ENCODE data around the gene HSP90AA1.
A peak's percentile ranks its signal among the peaks of the same experiment; 100 is the strongest.

HSP90AA1 gene

GRCh38 chr14:102095871-102096568, 9.2 kb upstream of the HSP90AA1 start:
- no peak overlapping the region for H3K9ac ChIP-seq (ENCODE audit: low read length)

GRCh38 chr14:102095231-102095870, 8.5 kb upstream of the HSP90AA1 start:
- Histone ChIP-seq H3K79me2 (ENCODE audit: low read length) (no peaks in the 10 kb centered on the region), H3K36me3 (replicated peaks; ENCODE audit: low read depth, low read length) (no peaks in the 10 kb centered on the region), H3K4me3 (ENCODE audit: low read length) (no peak overlapping the region), H3K4me1 (ENCODE audit: low read length) (peaks cover 20% of the 10 kb centered on the region), H3K4me2 (ENCODE audit: low read length) (peak overlapping the region; percentile 58), H3K9me3 (ENCODE audit: insufficient read depth, low read length) (no peaks in the 10 kb centered on the region), H3K9ac (ENCODE audit: low read length) (no peak overlapping the region), H3K27me3 (ENCODE audit: low read depth, low read length) (no peaks in the 10 kb centered on the region), H3K27ac (ENCODE audit: low read length) (no peak overlapping the region), H2AFZ (ENCODE audit: low read depth, low read length) (no peak overlapping the region), H4K20me1 (ENCODE audit: insufficient read depth, low read length) (no peaks in the 10 kb centered on the region)
- TF ChIP-seq CTCF (IDR thresholded peaks at IDR 0.05; ENCODE audit: low read depth, low read length) = no peak
- no peak for TF ChIP-seq EZH2phosphoT487 (IDR thresholded peaks at IDR 0.05; ENCODE audit: low read depth)

More at GRCh38 chr14:102095871-102096568, 9.2 kb upstream of the HSP90AA1 start:
- no peaks in the 10 kb centered on the region for H3K27me3 ChIP-seq (ENCODE audit: low read depth, low read length)
- H3K36me3 ChIP-seq (replicated peaks; ENCODE audit: low read depth, low read length) = no peaks in the 10 kb centered on the region
- H3K4me3 ChIP-seq (ENCODE audit: low read length) = 0 out of 2 replicates have a peak overlapping the region, but pooled peaks have one; percentile 23
- TF ChIP-seq CTCF (IDR thresholded peaks at IDR 0.05; ENCODE audit: low read depth, low read length) (no peak), EZH2phosphoT487 (IDR thresholded peaks at IDR 0.05; ENCODE audit: low read depth) (no peak)
- no peaks in the 10 kb centered on the region for H4K20me1 ChIP-seq (ENCODE audit: insufficient read depth, low read length)
- peak overlapping the region; percentile 61 for H2AFZ ChIP-seq (ENCODE audit: low read depth, low read length)
- peak overlapping the region; percentile 58 for H3K4me2 ChIP-seq (ENCODE audit: low read length)
- peaks cover 20% of the 10 kb centered on the region for H3K4me1 ChIP-seq (ENCODE audit: low read length)
- no peaks in the 10 kb centered on the region for H3K9me3 ChIP-seq (ENCODE audit: insufficient read depth, low read length)
- H3K79me2 ChIP-seq (ENCODE audit: low read length) = no peaks in the 10 kb centered on the region
- no peak overlapping the region for H3K27ac ChIP-seq (ENCODE audit: low read length)

GRCh38 chr14:102094101-102094500, 7.3 kb upstream of the HSP90AA1 start:
- no peak for TF ChIP-seq EZH2phosphoT487 (IDR thresholded peaks at IDR 0.05; ENCODE audit: low read depth)
- TF ChIP-seq CTCF (IDR thresholded peaks at IDR 0.05; ENCODE audit: low read depth, low read length) = no peak

GRCh38 chr14:102092806-102093205, 6.0 kb upstream of the HSP90AA1 start:
- Histone ChIP-seq H3K9me3 (ENCODE audit: insufficient read depth, low read length) (no peaks in the 10 kb centered on the region), H3K4me1 (ENCODE audit: low read length) (peaks cover 30% of the 10 kb centered on the region), H3K79me2 (ENCODE audit: low read length) (peaks cover 5% of the 10 kb centered on the region; the same call in 1 of the 2 replicates), H4K20me1 (ENCODE audit: insufficient read depth, low read length) (no peaks in the 10 kb centered on the region), H3K36me3 (replicated peaks; ENCODE audit: low read depth, low read length) (no peaks in the 10 kb centered on the region), H3K27ac (ENCODE audit: low read length) (no peak overlapping the region), H3K27me3 (ENCODE audit: low read depth, low read length) (no peaks in the 10 kb centered on the region), H3K4me2 (ENCODE audit: low read length) (no peak overlapping the region), H2AFZ (ENCODE audit: low read depth, low read length) (no peak overlapping the region), H3K4me3 (ENCODE audit: low read length) (no peak overlapping the region), H3K9ac (ENCODE audit: low read length) (no peak overlapping the region)
- no peak for TF ChIP-seq CTCF (IDR thresholded peaks at IDR 0.05; ENCODE audit: low read depth, low read length)
- no peak for TF ChIP-seq EZH2phosphoT487 (IDR thresholded peaks at IDR 0.05; ENCODE audit: low read depth)

More at GRCh38 chr14:102094101-102094500, 7.3 kb upstream of the HSP90AA1 start:
- Histone ChIP-seq H3K27me3 (ENCODE audit: low read depth, low read length) (no peaks in the 10 kb centered on the region), H3K79me2 (ENCODE audit: low read length) (no peaks in the 10 kb centered on the region), H4K20me1 (ENCODE audit: insufficient read depth, low read length) (no peaks in the 10 kb centered on the region), H3K36me3 (replicated peaks; ENCODE audit: low read depth, low read length) (no peaks in the 10 kb centered on the region), H3K4me3 (ENCODE audit: low read length) (no peak overlapping the region), H3K4me1 (ENCODE audit: low read length) (peaks cover 20% of the 10 kb centered on the region), H3K4me2 (ENCODE audit: low read length) (no peak overlapping the region), H3K9me3 (ENCODE audit: insufficient read depth, low read length) (no peaks in the 10 kb centered on the region), H3K9ac (ENCODE audit: low read length) (no peak overlapping the region), H2AFZ (ENCODE audit: low read depth, low read length) (no peak overlapping the region), H3K27ac (ENCODE audit: low read length) (no peak overlapping the region)
